ENCODE data around the gene CDH4. TPM values are rescaled to one million over a fixed set of nuclear protein-coding genes. Genes with fewer than 3 reads are reported as not detected.
A peak's percentile ranks its signal among the peaks of the same experiment; 100 is the strongest.
"Not testable (repeated sequence)": the region's sequence is repeated elsewhere in the genome, so short reads cannot be mapped to it uniquely, and the experiment has no call there.

Gene CDH4
- total RNA-seq, 1 donor from 2014 or later = 0.08 TPM

- DNase-seq (ENCODE audit: missing footprints) (no peak), ATAC-seq (no peak)
- intact Hi-C loops (cut with DNase I) = no loop called here
Observed at GRCh38 chr20:61968036-61968810, 716.2 kb downstream of the CDH4 start.

GRCh38 chr20:61968932-61969331 is 716.9 kb downstream of the CDH4 start:
- ATAC-seq = no peak
- DNase-seq (ENCODE audit: missing footprints) = no peak

GRCh38 chr20:61969806-61970205 is 717.7 kb downstream of the CDH4 start:
- DNase-seq (ENCODE audit: missing footprints) (no peak), ATAC-seq (no peak)
- intact Hi-C loops (cut with DNase I) = no loop called here

More at GRCh38 chr20:61968932-61969331, 716.9 kb downstream of the CDH4 start:
- intact Hi-C loops (cut with DNase I) = no loop called here

GRCh38 chr20:61970357-61970756 is 718.3 kb downstream of the CDH4 start:
- intact Hi-C loops (cut with DNase I) = no loop called here
- ATAC-seq (no peak), DNase-seq (ENCODE audit: missing footprints) (no peak)

- intact Hi-C loops (cut with DNase I); DNase-seq (ENCODE audit: missing footprints); ATAC-seq: not testable (repeated sequence)
Observed at GRCh38 chr20:61971595-61971994, 719.5 kb downstream of the CDH4 start.

- ATAC-seq (peak; percentile 60), DNase-seq (ENCODE audit: missing footprints) (no peak)
- intact Hi-C loops (cut with DNase I) = no loop called here
Observed at GRCh38 chr20:61972636-61973508, 720.8 kb downstream of the CDH4 start.

GRCh38 chr20:61973515-61974356 is 721.7 kb downstream of the CDH4 start:
- DNase-seq (ENCODE audit: missing footprints) (no peak), ATAC-seq (no peak)
- intact Hi-C loops (cut with DNase I) = no loop called here

- no peak for DNase-seq (ENCODE audit: missing footprints)
- intact Hi-C loops (cut with DNase I) = no loop called here
Observed at GRCh38 chr20:61974357-61974665, 722.2 kb downstream of the CDH4 start.

GRCh38 chr20:61975407-61976129 is 723.5 kb downstream of the CDH4 start:
- ATAC-seq (no peak), DNase-seq (ENCODE audit: missing footprints) (no peak)
- intact Hi-C loops (cut with DNase I) = no loop called here

More at GRCh38 chr20:61974357-61974665, 722.2 kb downstream of the CDH4 start:
- ATAC-seq = no peak

GRCh38 chr20:61976263-61976643 is 724.2 kb downstream of the CDH4 start:
- intact Hi-C loops (cut with DNase I) = no loop called here
- DNase-seq (ENCODE audit: missing footprints) (no peak), ATAC-seq (no peak)

- intact Hi-C loops (cut with DNase I) = no loop called here
- DNase-seq (ENCODE audit: missing footprints) (no peak), ATAC-seq (no peak)
Observed at GRCh38 chr20:61976644-61977418, 724.8 kb downstream of the CDH4 start.

- ATAC-seq (no peak), DNase-seq (ENCODE audit: missing footprints) (no peak)
- intact Hi-C loops (cut with DNase I) = no loop called here
Observed at GRCh38 chr20:61977419-61977786, 725.3 kb downstream of the CDH4 start.

GRCh38 chr20:61978491-61978890 is 726.4 kb downstream of the CDH4 start:
- intact Hi-C loops (cut with DNase I) = no loop called here
- no peak for ATAC-seq
- DNase-seq (ENCODE audit: missing footprints) = no peak

GRCh38 chr20:61979090-61979489 is 727.0 kb downstream of the CDH4 start:
- DNase-seq (ENCODE audit: missing footprints) (no peak), ATAC-seq (no peak)
- intact Hi-C loops (cut with DNase I) = no loop called here

- intact Hi-C loops (cut with DNase I) = no loop called here
Observed at GRCh38 chr20:61979701-61980635, 727.9 kb downstream of the CDH4 start.

GRCh38 chr20:61980647-61981583 is 728.9 kb downstream of the CDH4 start:
- ATAC-seq (peak; percentile 77), DNase-seq (ENCODE audit: missing footprints) (no peak)
- intact Hi-C loops (cut with DNase I) = no loop called here

More at GRCh38 chr20:61979701-61980635, 727.9 kb downstream of the CDH4 start:
- ATAC-seq (no peak), DNase-seq (ENCODE audit: missing footprints) (no peak)

Data from Right ventricle myocardium inferior (tissue), 1 donor.